ENCODE data around the gene FAR2.

GRCh38 chr12:29220632-29221336 lies 71.7 kb downstream of the FAR2 start:
- no peak for TF ChIP-seq CTCF (IDR thresholded peaks at IDR 0.05; ENCODE audit: insufficient read depth, low read length)
- no peak for TF ChIP-seq GABPA (IDR thresholded peaks at IDR 0.05; ENCODE audit: low read depth)
- TF ChIP-seq POLR2AphosphoS5 (IDR thresholded peaks at IDR 0.05; ENCODE audit: low read depth): no peak
- no peak for TF ChIP-seq SPI1 (IDR thresholded peaks at IDR 0.05; ENCODE audit: borderline replicate concordance, low read depth)
- TF ChIP-seq REST (IDR thresholded peaks at IDR 0.05; ENCODE audit: insufficient replicate concordance, low read depth): no peak

All from HL-60 (cell line).